Gastroesophageal sphincter (tissue), 4 donors: ENCODE results near the gene SKIC8. TPM values are rescaled to one million over a fixed set of nuclear protein-coding genes. Genes with fewer than 3 reads are reported as not detected.
A peak's percentile ranks its signal among the peaks of the same experiment; 100 is the strongest.

Source experiments
- ATAC-seq: fragments of 150-250 bp; one replicate; pipeline ENCODE4 v1.9.1; 2016; ENCODE audit warnings: mild to moderate bottlenecking, moderate library complexity
- H3K27ac ChIP-seq, 4 donors: fragments of 200-600 bp; sonication (generic) in 3 of 4; 1 replicate in 3 of 4; 2 replicates in 1 of 4; pipeline ENCODE4 v1.5.1; 2016 to 2019
- H3K27me3 ChIP-seq: fragments of 200-600 bp; sonication (generic); one replicate; pipeline ENCODE4 v1.5.1; 2019
- H3K36me3 ChIP-seq, 2 donors: fragments of 200-600 bp; sonication (generic); one replicate each; pipeline ENCODE4 v1.5.1; 2019; ENCODE audit warnings: control low read depth in 1 of 2
- H3K4me1 ChIP-seq, 3 donors: fragments of 200-600 bp; sonication (generic); 1 replicate in 2 of 3; 2 replicates in 1 of 3; pipeline ENCODE4 v1.5.1; 2016 to 2019; ENCODE audit warnings: control low read depth in 2 of 3
- H3K4me3 ChIP-seq, 2 donors: fragments of 200-600 bp; sonication (generic); one replicate each; pipeline ENCODE4 v1.5.1; 2019; ENCODE audit warnings: mild to moderate bottlenecking in 1 of 2, moderate library complexity in 1 of 2
- H3K9me3 ChIP-seq, 3 donors: fragments of 200-600 bp; sonication (generic); one replicate each; pipeline ENCODE4 v1.5.1; 2017 to 2019; ENCODE audit warnings: control low read depth in 2 of 3
- CTCF ChIP-seq, 4 experiments: fragments of 200-600 bp in 2 of 4; fragments of 450-650 bp in 2 of 4; sonication (generic) in 1 of 4; IDR thresholded peaks; one replicate each; pipeline ENCODE4 v1.5.1; 2017 to 2019; ENCODE audit warnings: antibody characterized with exemption in 4 of 4, mild to moderate bottlenecking in 2 of 4, moderate library complexity in 2 of 4
- EP300 ChIP-seq: sonication (generic); formaldehyde crosslinking; IDR thresholded peaks from one replicate; pipeline ENCODE4 v1.6.1; 2017; ENCODE audit warnings: antibody characterized with exemption, mild to moderate bottlenecking
- POLR2A ChIP-seq, 2 donors: fragments of 450-650 bp; IDR thresholded peaks; one replicate each; pipeline ENCODE4 v1.6.1; 2017; ENCODE audit warnings: antibody characterized with exemption in 2 of 2, mild to moderate bottlenecking in 2 of 2, moderate library complexity in 1 of 2
- POLR2AphosphoS5 ChIP-seq: sonication (generic); formaldehyde crosslinking; IDR thresholded peaks from one replicate; pipeline ENCODE4 v1.6.1; 2017; ENCODE audit warnings: antibody characterized with exemption
- WGBS, 2 donors: methylation state at CpG; one replicate each; pipeline ENCODE4 v1.1.5; 2018; ENCODE audit warnings: low coverage in 1 of 2; 5-methylcytosine and 5-hydroxymethylcytosine counted together
- total RNA-seq, 4 donors: library from RNA; depleted of rRNA; stranded (reverse); fragments of >200 nt; gene quantifications; one replicate each; pipeline ENCODE4 v1.1.0, GENCODE V29; 2016

The SKIC8 gene
- total RNA-seq, 4 donors from 2014 or later, result 31.1 to 59.0 (median 44.4) TPM

GRCh38 chr15:78244893-78245292 is 54.5 kb downstream of the SKIC8 start:
- Histone ChIP-seq H3K27me3 (no peaks in the 10 kb centered on the region), H3K9me3 (no peaks in the 10 kb centered on the region)
- 70 to 88% methylated on average over 2 to 4 of the region's 7 CpGs for WGBS, 2 donors

GRCh38 chr15:78244101-78244500 is 55.3 kb downstream of the SKIC8 start:
- WGBS, 2 donors, result 84 to 96% methylated on average over 4 to 6 of the region's 6 CpGs
- no peak for ATAC-seq
- H3K9me3 ChIP-seq, result no peaks in the 10 kb centered on the region
- H3K4me3 ChIP-seq, result no peak overlapping the region
- no peak for TF ChIP-seq POLR2AphosphoS5
- no peak for TF ChIP-seq CTCF (IDR thresholded peaks at IDR 0.05)
- no peak for TF ChIP-seq EP300
- TF ChIP-seq POLR2A (IDR thresholded peaks at IDR 0.05), result no peak
- no peaks in the 10 kb centered on the region for H3K27me3 ChIP-seq
- H3K4me1 ChIP-seq, result peaks cover 0 to 6% (median 0%) of the 10 kb centered on the region in 3 donors
- H3K36me3 ChIP-seq, result no peaks in the 10 kb centered on the region
- H3K27ac ChIP-seq, result no peak overlapping the region

More at GRCh38 chr15:78244893-78245292, 54.5 kb downstream of the SKIC8 start:
- H3K36me3 ChIP-seq, result no peaks in the 10 kb centered on the region
- no peak for ATAC-seq
- no peak overlapping the region for H3K4me3 ChIP-seq
- H3K27ac ChIP-seq, result no peak overlapping the region
- no peak for TF ChIP-seq POLR2AphosphoS5
- H3K4me1 ChIP-seq, result peaks cover 0 to 6% (median 0%) of the 10 kb centered on the region in 3 donors

- 39 to 76% methylated on average over 2 to 6 of the region's 6 CpGs for WGBS, 2 donors
- H3K4me1 ChIP-seq, result peaks cover 0 to 6% (median 0%) of the 10 kb centered on the region in 3 donors
- no peaks in the 10 kb centered on the region for H3K9me3 ChIP-seq
- no peaks in the 10 kb centered on the region for H3K27me3 ChIP-seq
- no peak for TF ChIP-seq POLR2A (IDR thresholded peaks at IDR 0.05)
- no peak overlapping the region for H3K27ac ChIP-seq
- ATAC-seq, result no peak
- no peaks in the 10 kb centered on the region for H3K36me3 ChIP-seq
- H3K4me3 ChIP-seq, result no peak overlapping the region
These were observed 55.9 kb downstream of the SKIC8 start for GRCh38 chr15:78243491-78243941.

- Histone ChIP-seq H3K27ac (no peak overlapping the region), H3K27me3 (no peaks in the 10 kb centered on the region), H3K4me3 (no peak overlapping the region), H3K9me3 (no peaks in the 10 kb centered on the region), H3K4me1 (peaks cover 0 to 6% (median 0%) of the 10 kb centered on the region in 3 donors), H3K36me3 (no peaks in the 10 kb centered on the region)
- WGBS, 2 donors, result 17 to 66% methylated on average over 1 to 6 of the region's 6 CpGs
- TF ChIP-seq POLR2AphosphoS5, result no peak
- TF ChIP-seq CTCF (IDR thresholded peaks at IDR 0.05), result no peak
- TF ChIP-seq POLR2A (IDR thresholded peaks at IDR 0.05), result no peak
- ATAC-seq, result no peak
These were observed 56.4 kb downstream of the SKIC8 start for GRCh38 chr15:78243058-78243457.

- Histone ChIP-seq H3K36me3 (no peaks in the 10 kb centered on the region), H3K9me3 (no peaks in the 10 kb centered on the region), H3K27me3 (no peaks in the 10 kb centered on the region), H3K4me1 (peaks cover 0 to 6% (median 0%) of the 10 kb centered on the region in 3 donors), H3K27ac (no peak overlapping the region), H3K4me3 (no peak overlapping the region)
- ATAC-seq, result no peak
- TF ChIP-seq POLR2A (IDR thresholded peaks at IDR 0.05) (no peak), CTCF (IDR thresholded peaks at IDR 0.05) (peak in 1 of 4 experiments; percentile 23)
- 63% methylated on average over 5 of the region's 5 CpGs; no CpG with 5 or more reads in 1 of the 2 donors for WGBS, 2 donors
These were observed 57.3 kb downstream of the SKIC8 start for GRCh38 chr15:78242128-78242527.

GRCh38 chr15:78241017-78241416 is 58.4 kb downstream of the SKIC8 start:
- Histone ChIP-seq H3K4me1 (peaks cover 0 to 6% (median 0%) of the 10 kb centered on the region in 3 donors), H3K9me3 (no peaks in the 10 kb centered on the region), H3K27ac (no peak overlapping the region), H3K4me3 (no peak overlapping the region), H3K36me3 (no peaks in the 10 kb centered on the region), H3K27me3 (no peaks in the 10 kb centered on the region)
- WGBS, 2 donors, result 0 to 7% methylated on average over 3 of the region's 12 CpGs
- peak in 3 of 4 experiments; percentile 87 to 93 (median 91) for TF ChIP-seq CTCF (IDR thresholded peaks at IDR 0.05)
- TF ChIP-seq POLR2A (IDR thresholded peaks at IDR 0.05), result no peak
- no peak for TF ChIP-seq POLR2AphosphoS5
- no peak for TF ChIP-seq EP300
- peak; percentile 94 for ATAC-seq
